ENCODE measurements around the gene ZFP36L1.

The ZFP36L1 gene

GRCh38 chr14:68836082-68836481, 43.2 kb upstream of the ZFP36L1 start:
- no peaks in the 10 kb centered on the region for H3K79me2 ChIP-seq (ENCODE audit: insufficient read depth, low read length)
- no peak overlapping the region for H3K27ac ChIP-seq (ENCODE audit: low read length)
- no peaks in the 10 kb centered on the region for H4K20me1 ChIP-seq (ENCODE audit: insufficient read depth, low read length)
- H3K4me3 ChIP-seq (ENCODE audit: low read depth in 1 of 2, low read length in 2 of 2): no peak overlapping the region
- no peaks in the 10 kb centered on the region for H3K36me3 ChIP-seq (ENCODE audit: insufficient read depth, low read length)
- H3K27me3 ChIP-seq (ENCODE audit: insufficient read depth, low read length, poor library complexity): no peaks in the 10 kb centered on the region
- DNase-seq (no peak), ATAC-seq (ENCODE audit: insufficient read depth, low read depth) (no peak)
- no peak overlapping the region for H3K4me2 ChIP-seq (ENCODE audit: insufficient read depth, low read length)
- H3K9ac ChIP-seq (ENCODE audit: low read depth, low read length): no peak overlapping the region
- no peak overlapping the region for H2AFZ ChIP-seq (ENCODE audit: low read depth, low read length)
- TF ChIP-seq CTCF (IDR thresholded peaks at IDR 0.05; ENCODE audit: borderline replicate concordance, extremely low read depth, low read length, poor library complexity, severe bottlenecking) (no peak), EZH2 (IDR thresholded peaks at IDR 0.05; ENCODE audit: borderline replicate concordance, low read depth, low read length, severe bottlenecking) (no peak)
- peaks cover 19% of the 10 kb centered on the region for H3K9me3 ChIP-seq (ENCODE audit: insufficient read depth, low read length, severe bottlenecking)
- H3K4me1 ChIP-seq (ENCODE audit: insufficient read depth, low read length): no peaks in the 10 kb centered on the region

GRCh38 chr14:68834816-68835215, 41.9 kb upstream of the ZFP36L1 start:
- Histone ChIP-seq H3K9me3 (ENCODE audit: insufficient read depth, low read length, severe bottlenecking) (peaks cover 19% of the 10 kb centered on the region), H3K4me1 (ENCODE audit: insufficient read depth, low read length) (no peaks in the 10 kb centered on the region), H3K4me2 (ENCODE audit: insufficient read depth, low read length) (no peak overlapping the region), H4K20me1 (ENCODE audit: insufficient read depth, low read length) (no peaks in the 10 kb centered on the region), H3K4me3 (ENCODE audit: low read depth in 1 of 2, low read length in 2 of 2) (no peak overlapping the region), H3K27ac (ENCODE audit: low read length) (no peak overlapping the region), H3K36me3 (ENCODE audit: insufficient read depth, low read length) (no peaks in the 10 kb centered on the region), H2AFZ (ENCODE audit: low read depth, low read length) (no peak overlapping the region), H3K79me2 (ENCODE audit: insufficient read depth, low read length) (no peaks in the 10 kb centered on the region), H3K27me3 (ENCODE audit: insufficient read depth, low read length, poor library complexity) (no peaks in the 10 kb centered on the region), H3K9ac (ENCODE audit: low read depth, low read length) (no peak overlapping the region)
- no peak for TF ChIP-seq CTCF (IDR thresholded peaks at IDR 0.05; ENCODE audit: borderline replicate concordance, extremely low read depth, low read length, poor library complexity, severe bottlenecking)
- no peak for TF ChIP-seq EZH2 (IDR thresholded peaks at IDR 0.05; ENCODE audit: borderline replicate concordance, low read depth, low read length, severe bottlenecking)
- DNase-seq: no peak
- ATAC-seq (ENCODE audit: insufficient read depth, low read depth): no peak

DNA sequence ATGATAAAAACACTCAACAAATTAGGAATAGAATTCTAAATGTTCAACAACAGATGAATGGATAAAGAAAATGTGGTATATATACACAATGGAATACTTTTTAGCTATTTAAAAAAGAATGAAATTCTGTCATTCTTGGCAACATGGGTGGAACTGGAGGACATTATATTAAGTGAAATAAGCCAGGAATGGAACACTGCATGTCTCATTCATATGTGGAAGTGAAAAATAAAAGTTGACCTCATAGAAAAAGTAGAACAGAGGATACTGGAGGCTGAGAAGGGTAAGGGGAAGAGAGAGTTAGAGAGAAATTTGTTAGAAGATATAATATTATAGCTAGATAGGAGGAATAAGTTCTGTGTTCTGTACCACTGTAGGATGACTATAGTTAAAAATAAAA, 35.8 kb upstream of the ZFP36L1 start:
- no peak for ATAC-seq (ENCODE audit: insufficient read depth, low read depth)
- Histone ChIP-seq H3K4me3 (ENCODE audit: low read depth in 1 of 2, low read length in 2 of 2) (no peak overlapping the region), H2AFZ (ENCODE audit: low read depth, low read length) (no peak overlapping the region), H3K27me3 (ENCODE audit: insufficient read depth, low read length, poor library complexity) (no peaks in the 10 kb centered on the region), H4K20me1 (ENCODE audit: insufficient read depth, low read length) (no peaks in the 10 kb centered on the region), H3K4me2 (ENCODE audit: insufficient read depth, low read length) (no peak overlapping the region), H3K9me3 (ENCODE audit: insufficient read depth, low read length, severe bottlenecking) (no peaks in the 10 kb centered on the region), H3K4me1 (ENCODE audit: insufficient read depth, low read length) (no peaks in the 10 kb centered on the region), H3K36me3 (ENCODE audit: insufficient read depth, low read length) (no peaks in the 10 kb centered on the region), H3K79me2 (ENCODE audit: insufficient read depth, low read length) (no peaks in the 10 kb centered on the region), H3K27ac (ENCODE audit: low read length) (no peak overlapping the region), H3K9ac (ENCODE audit: low read depth, low read length) (no peak overlapping the region)
- TF ChIP-seq CTCF (IDR thresholded peaks at IDR 0.05; ENCODE audit: borderline replicate concordance, extremely low read depth, low read length, poor library complexity, severe bottlenecking) (no peak), EZH2 (IDR thresholded peaks at IDR 0.05; ENCODE audit: borderline replicate concordance, low read depth, low read length, severe bottlenecking) (no peak)
- DNase-seq: no peak

- DNase-seq: no peak
- ATAC-seq (ENCODE audit: insufficient read depth, low read depth): no peak
- no peak overlapping the region for H3K4me3 ChIP-seq (ENCODE audit: low read depth in 1 of 2, low read length in 2 of 2)
- no peaks in the 10 kb centered on the region for H3K79me2 ChIP-seq (ENCODE audit: insufficient read depth, low read length)
- no peak overlapping the region for H3K9ac ChIP-seq (ENCODE audit: low read depth, low read length)
- H2AFZ ChIP-seq (ENCODE audit: low read depth, low read length): no peak overlapping the region
- peaks cover 1% of the 10 kb centered on the region; the same call in 1 of the 2 replicates for H3K4me1 ChIP-seq (ENCODE audit: insufficient read depth, low read length)
- H3K4me2 ChIP-seq (ENCODE audit: insufficient read depth, low read length): no peak overlapping the region
- no peak for TF ChIP-seq EZH2 (IDR thresholded peaks at IDR 0.05; ENCODE audit: borderline replicate concordance, low read depth, low read length, severe bottlenecking)
- no peak for TF ChIP-seq CTCF (IDR thresholded peaks at IDR 0.05; ENCODE audit: borderline replicate concordance, extremely low read depth, low read length, poor library complexity, severe bottlenecking)
- H3K27ac ChIP-seq (ENCODE audit: low read length): no peak overlapping the region
- no peaks in the 10 kb centered on the region for H3K36me3 ChIP-seq (ENCODE audit: insufficient read depth, low read length)
- no peaks in the 10 kb centered on the region for H3K9me3 ChIP-seq (ENCODE audit: insufficient read depth, low read length, severe bottlenecking)
- no peaks in the 10 kb centered on the region for H3K27me3 ChIP-seq (ENCODE audit: insufficient read depth, low read length, poor library complexity)
- H4K20me1 ChIP-seq (ENCODE audit: insufficient read depth, low read length): no peaks in the 10 kb centered on the region
Measured at GRCh38 chr14:68825729-68826128, 32.9 kb upstream of the ZFP36L1 start.
